NCI-H128 (cell line): ENCODE results near the gene TAC4.

ENCODE experiments used
- DNase-seq: peaks from one replicate; lab custom pipeline; 2025; ENCODE audit not compliant: unreplicated experiment; lab: John Stamatoyannopoulos, UW

TAC4 gene

DNA sequence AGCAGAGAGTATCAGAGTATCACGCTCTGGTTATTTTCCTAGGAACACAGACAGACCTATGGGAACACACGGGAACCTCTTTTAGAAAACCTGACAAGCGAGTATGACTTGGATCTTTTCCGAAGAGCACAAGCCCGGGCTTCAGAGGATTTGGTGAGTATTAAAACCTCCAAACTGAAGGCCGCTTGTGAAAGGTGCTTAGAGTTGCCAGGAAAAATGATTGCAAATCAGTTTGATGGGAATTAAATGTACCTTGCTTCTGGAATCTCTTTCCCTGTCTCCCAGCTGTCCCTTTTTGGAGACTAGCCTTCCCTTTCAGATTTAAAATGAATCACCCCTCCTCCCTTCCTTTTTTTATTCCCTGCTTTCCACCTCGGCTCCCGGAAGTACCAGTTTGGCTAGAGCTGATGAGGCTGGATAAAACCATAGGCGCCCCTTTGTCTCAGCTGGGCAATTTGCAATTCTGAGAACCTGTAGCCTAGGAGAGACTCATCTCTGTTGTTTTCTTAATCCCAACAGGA, 32.0 kb downstream of the TAC4 start:
- DNase-seq: no peak

DNA sequence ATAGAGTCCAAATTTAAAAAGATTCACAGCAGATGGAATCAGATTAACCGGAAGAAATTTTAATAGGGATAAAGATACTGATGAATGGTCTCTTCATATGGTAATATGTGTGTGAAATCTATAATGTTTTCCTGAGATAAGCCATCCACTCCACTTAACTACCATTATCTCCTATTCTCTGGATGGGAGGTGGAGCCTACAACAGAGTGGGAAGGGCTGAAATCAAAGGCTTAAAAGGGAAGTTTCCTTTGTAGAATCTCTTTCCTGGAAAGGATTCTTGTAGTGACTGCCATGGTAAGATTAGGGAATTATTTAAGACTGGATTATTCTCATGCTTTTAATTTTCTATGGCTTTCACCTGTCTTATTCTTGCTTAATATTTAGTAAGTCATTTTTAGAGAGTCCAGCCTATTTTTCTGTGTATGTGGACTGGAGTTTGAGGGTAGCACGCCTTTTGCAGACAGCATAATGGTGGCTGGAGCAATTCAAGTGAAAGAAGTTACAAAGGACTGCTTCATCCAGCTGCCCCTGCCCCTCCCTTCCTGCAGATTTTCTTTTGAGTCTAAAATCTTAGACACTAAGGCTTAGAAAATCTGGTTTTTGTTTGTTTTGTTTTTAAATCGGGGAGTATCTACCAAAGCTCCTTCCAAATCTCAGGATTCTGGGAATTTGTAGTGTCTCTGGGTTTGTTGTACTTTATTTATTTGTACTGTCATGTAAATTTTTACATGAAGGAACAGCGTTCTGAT, 32.9 kb downstream of the TAC4 start:
- no peak for DNase-seq

DNA sequence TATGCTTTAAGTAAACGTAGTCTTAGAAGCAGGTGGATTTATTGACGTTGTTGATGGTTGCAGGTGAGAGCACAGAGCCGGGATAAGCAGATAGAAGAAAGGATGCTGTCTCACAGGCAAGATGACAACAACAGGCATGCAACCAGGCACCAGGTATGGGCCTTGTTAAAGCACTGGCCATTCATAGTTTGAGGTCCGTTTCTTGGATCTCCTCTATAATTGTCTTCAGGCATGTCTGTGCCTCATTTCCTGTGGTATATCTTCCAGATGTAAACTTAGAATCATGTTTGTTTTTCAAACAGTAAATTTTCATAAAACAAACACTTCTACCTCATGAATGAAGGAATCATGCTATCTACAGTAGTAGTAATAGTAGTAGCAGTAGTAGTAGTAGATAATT, 38.8 kb downstream of the TAC4 start:
- no peak for DNase-seq

DNA sequence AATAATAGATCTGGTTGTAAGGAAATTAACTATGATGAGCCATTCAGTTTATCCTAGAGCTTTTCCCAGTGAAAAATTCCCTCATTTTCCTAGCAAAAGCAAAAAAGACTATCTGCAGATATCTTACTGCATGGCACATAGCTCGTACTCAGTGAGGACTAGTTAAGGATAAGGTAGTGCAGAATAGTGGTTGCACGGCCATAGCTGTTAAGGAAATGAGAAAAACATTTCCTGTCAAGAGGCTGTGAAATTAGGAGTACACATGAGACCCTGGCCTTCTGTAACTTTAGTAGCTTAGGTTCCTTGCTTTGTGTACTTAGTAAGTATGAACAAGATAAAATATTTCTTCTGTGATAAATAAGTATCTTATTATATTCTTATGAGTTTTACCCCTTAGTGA, 49.1 kb downstream of the TAC4 start:
- no peak for DNase-seq

DNA sequence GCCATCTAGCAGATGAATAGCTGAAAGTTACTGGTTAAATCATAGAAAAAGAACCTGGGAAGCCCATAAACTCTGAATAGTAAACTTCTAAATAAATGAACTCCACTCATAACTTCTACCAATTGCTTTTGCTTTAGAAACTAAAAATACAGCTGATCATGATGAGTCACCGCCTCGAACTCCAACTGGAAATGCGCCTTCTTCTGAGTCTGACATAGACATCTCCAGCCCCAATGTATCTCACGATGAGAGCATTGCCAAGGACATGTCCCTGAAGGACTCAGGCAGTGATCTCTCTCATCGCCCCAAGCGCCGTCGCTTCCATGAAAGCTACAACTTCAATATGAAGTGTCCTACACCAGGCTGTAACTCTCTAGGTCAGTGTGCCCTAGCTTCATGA, 49.7 kb downstream of the TAC4 start:
- DNase-seq: no peak

DNA sequence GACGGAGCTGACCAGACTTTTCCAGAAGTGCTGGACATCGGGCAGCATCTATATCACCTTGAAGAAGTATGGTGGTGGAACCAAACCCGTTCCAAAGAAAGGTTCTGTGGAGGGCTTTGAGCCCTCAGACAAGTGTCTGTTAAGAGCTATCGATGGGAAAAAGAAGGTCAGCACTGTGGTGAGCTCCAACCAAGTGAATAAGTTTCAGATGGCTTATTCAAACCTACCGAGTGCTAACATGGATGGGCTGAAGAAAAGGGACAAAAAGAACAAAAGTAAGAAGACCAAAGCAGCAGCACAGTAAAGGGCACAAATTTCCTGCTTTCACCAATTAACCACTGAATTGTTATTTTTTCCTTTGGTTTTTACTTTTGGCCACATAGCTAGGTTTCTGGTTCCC, 52.5 kb downstream of the TAC4 start:
- DNase-seq: no peak

DNA sequence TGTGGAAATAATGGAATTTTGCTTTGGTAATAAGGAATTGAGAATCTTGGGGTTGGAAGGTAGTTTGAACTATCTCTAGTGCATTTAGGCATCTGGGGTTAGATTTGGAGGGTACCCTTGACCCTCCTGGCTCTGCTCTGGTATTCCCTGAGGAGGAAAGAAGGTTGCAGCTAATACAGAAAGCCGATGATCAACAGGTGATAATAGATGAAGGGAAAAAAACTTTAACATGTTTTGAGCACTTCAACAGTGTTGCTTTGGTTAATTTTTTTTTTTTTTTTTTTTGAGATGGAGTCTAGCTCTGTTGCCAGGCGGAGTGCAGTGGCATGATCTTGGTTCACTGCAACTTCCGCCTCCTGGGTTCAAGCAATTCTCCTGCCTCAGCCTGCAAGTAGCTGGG, 54.6 kb downstream of the TAC4 start:
- DNase-seq: no peak

DNA sequence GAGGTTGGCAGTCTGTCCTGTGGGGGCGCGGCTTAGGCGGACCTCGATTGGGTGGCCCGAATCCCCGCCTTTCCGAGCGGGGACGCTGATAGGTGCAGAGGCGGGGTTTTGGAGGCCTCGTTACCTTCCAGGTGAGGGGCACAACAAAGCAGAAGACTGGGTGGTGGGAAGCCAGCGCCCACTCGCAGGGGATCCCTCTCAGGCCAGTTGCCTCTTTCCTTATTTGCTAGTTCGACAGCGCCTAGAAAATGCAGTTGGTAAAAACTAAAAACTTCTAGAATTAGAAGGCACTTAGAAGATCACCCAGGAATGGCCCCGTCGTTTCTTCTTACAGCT, 58.7 kb downstream of the TAC4 start:
- DNase-seq: no peak

DNA sequence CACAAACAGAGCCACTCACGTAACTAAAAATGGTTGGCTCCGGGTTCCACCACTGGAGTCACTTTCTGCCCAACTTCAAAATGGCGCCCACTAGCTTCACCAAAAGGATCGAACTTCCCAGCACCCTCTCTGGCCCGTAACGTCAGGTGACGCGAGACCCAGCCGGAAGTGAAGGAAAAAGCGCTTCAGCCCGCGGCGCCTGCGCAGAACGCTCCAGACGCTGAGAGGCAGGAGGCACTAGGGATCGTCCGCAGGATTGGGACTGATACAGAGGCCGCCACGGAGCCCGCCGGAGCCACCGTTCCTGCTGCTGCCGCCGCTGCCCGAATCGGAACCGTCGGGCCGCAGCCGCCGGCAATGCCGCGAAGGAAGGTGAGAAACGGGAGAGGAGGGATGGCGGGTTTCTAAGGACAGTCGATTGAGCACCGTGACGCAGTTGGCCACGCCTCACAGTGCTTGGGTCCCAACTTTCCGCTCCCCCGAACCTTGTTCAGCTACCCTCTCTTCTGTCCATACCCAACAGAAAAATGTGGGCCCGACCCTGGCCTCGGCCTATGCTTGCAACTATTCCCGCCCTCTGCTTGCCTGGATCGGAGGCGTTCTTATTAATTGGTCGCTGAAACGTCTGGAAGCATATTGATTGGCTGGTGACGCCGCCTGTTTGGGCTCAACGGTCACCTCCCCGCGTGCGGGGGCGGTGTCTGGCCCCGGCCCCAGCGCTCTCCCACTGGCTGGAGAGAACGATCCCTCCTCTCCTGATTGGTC, 59.2 kb downstream of the TAC4 start, which contains the start of gene KAT7:
KAT7 (plus strand) TSS at position 204 of the 765 bp plus-strand sequence; CDS start at position 358, 154 bp downstream.
- DNase-seq: peak; percentile 94
